Breast epithelium (tissue), 4 donors: Measurements from ENCODE around the gene AGAP3. TPM values are rescaled to one million over a fixed set of nuclear protein-coding genes. Genes with fewer than 3 reads are reported as not detected.

Experiments
- DNase-seq, 2 donors: peaks; one replicate each; pipeline ENCODE4 v3.0.0-alpha.2; 2019; ENCODE audit warnings: low spot score in 2 of 2
- H3K27ac ChIP-seq, 2 donors: fragments of 200-600 bp; sonication (generic) in 1 of 2; one replicate each; pipeline ENCODE4 v1.5.1; 2016 to 2019; ENCODE audit warnings: mild to moderate bottlenecking in 1 of 2
- H3K27me3 ChIP-seq, 2 donors: fragments of 200-600 bp; sonication (generic) in 1 of 2; one replicate each; pipeline versions ENCODE4 v1.5.1 to v1.6.0; 2017 to 2019; ENCODE audit warnings: control low read depth in 1 of 2, mild to moderate bottlenecking in 1 of 2
- H3K36me3 ChIP-seq: fragments of 200-600 bp; one replicate; pipeline ENCODE4 v1.5.1; 2019
- H3K4me1 ChIP-seq, 2 donors: fragments of 200-600 bp; sonication (generic); one replicate each; pipeline ENCODE4 v1.5.1; 2016 to 2019; ENCODE audit warnings: control low read depth in 1 of 2
- H3K4me3 ChIP-seq, 3 donors: fragments of 200-600 bp; sonication (generic); 1 replicate in 2 of 3; 2 replicates in 1 of 3; pipeline ENCODE4 v1.5.1; 2016 to 2019; ENCODE audit warnings: mild to moderate bottlenecking in 3 of 3, moderate library complexity in 2 of 3
- H3K9me3 ChIP-seq, 2 donors: fragments of 200-600 bp; sonication (generic) in 1 of 2; one replicate each; pipeline ENCODE4 v1.5.1; 2016 to 2019; ENCODE audit warnings: control low read depth in 1 of 2
- CTCF ChIP-seq, 3 donors: fragments of 450-650 bp; IDR thresholded peaks; one replicate each; pipeline ENCODE4 v1.5.1; 2016 to 2017; ENCODE audit warnings: antibody characterized with exemption in 3 of 3, mild to moderate bottlenecking in 3 of 3, moderate library complexity in 3 of 3
- POLR2A ChIP-seq: fragments of 450-650 bp; IDR thresholded peaks from one replicate; pipeline ENCODE4 v1.6.1; 2016; ENCODE audit warnings: antibody characterized with exemption, mild to moderate bottlenecking, moderate library complexity
- POLR2AphosphoS5 ChIP-seq, 3 donors: sonication (generic); formaldehyde crosslinking; IDR thresholded peaks; one replicate each; pipeline ENCODE4 v1.6.1; 2017; ENCODE audit warnings: antibody characterized with exemption in 3 of 3
- intact Hi-C: fragments of 100-400 bp; cut with DNase I; formaldehyde crosslinking; loops from one replicate; pipeline ENCODE4 v1.15.1; 2023; ENCODE audit warnings: low total_unique reads
- total RNA-seq, 3 donors: library from RNA; depleted of rRNA; stranded (reverse); fragments of >200 nt; gene quantifications; one replicate each; pipeline ENCODE4 v1.1.0, GENCODE V29; 2016

AGAP3 gene
- total RNA-seq, 3 donors from 2014 or later, result 47.2 to 58.1 (median 55.1) TPM

GRCh38 chr7:151175047-151175792 lies 88.9 kb downstream of the AGAP3 start:
- no peak overlapping the region for H3K27ac ChIP-seq
- H3K4me3 ChIP-seq, result no peak overlapping the region
- no peaks in the 10 kb centered on the region for H3K36me3 ChIP-seq
- DNase-seq, result no peak
- intact Hi-C loops, result loop anchor here (10.0 kb wide), 1 partner anchor 380 kb away; no protein-coding TSS in a partner anchor
- no peaks in the 10 kb centered on the region for H3K4me1 ChIP-seq
- peaks cover 0 to 4% of the 10 kb centered on the region in 2 donors for H3K9me3 ChIP-seq
- H3K27me3 ChIP-seq, result peaks cover 1 to 37% of the 10 kb centered on the region in 2 donors
- TF ChIP-seq CTCF (IDR thresholded peaks at IDR 0.05) (no peak), POLR2A (no peak), POLR2AphosphoS5 (IDR thresholded peaks at IDR 0.05) (no peak)

- TF ChIP-seq POLR2A, result no peak
- TF ChIP-seq CTCF (IDR thresholded peaks at IDR 0.05), result no peak
- no peak for TF ChIP-seq POLR2AphosphoS5 (IDR thresholded peaks at IDR 0.05)
- peaks cover 0 to 38% of the 10 kb centered on the region in 2 donors for H3K27me3 ChIP-seq
- no peak overlapping the region for H3K27ac ChIP-seq
- intact Hi-C loops, result loop anchor here (10.0 kb wide), 1 partner anchor 381 kb away; no protein-coding TSS in a partner anchor
- no peak overlapping the region for H3K4me3 ChIP-seq
- peaks cover 0 to 4% of the 10 kb centered on the region in 2 donors for H3K9me3 ChIP-seq
- no peaks in the 10 kb centered on the region for H3K36me3 ChIP-seq
- DNase-seq, result no peak
- H3K4me1 ChIP-seq, result no peaks in the 10 kb centered on the region
These were observed 89.6 kb downstream of the AGAP3 start for GRCh38 chr7:151175793-151176311.

- Histone ChIP-seq H3K36me3 (no peaks in the 10 kb centered on the region), H3K4me3 (no peak overlapping the region), H3K27ac (no peak overlapping the region), H3K4me1 (no peaks in the 10 kb centered on the region), H3K9me3 (peaks cover 0 to 4% of the 10 kb centered on the region in 2 donors), H3K27me3 (peaks cover 0 to 42% of the 10 kb centered on the region in 2 donors)
- DNase-seq, result no peak
- TF ChIP-seq POLR2A, result no peak
- no peak for TF ChIP-seq POLR2AphosphoS5 (IDR thresholded peaks at IDR 0.05)
- no peak for TF ChIP-seq CTCF (IDR thresholded peaks at IDR 0.05)
- intact Hi-C loops, result loop anchor here (10.0 kb wide), 1 partner anchor 382 kb away; no protein-coding TSS in a partner anchor
These were observed 90.1 kb downstream of the AGAP3 start for GRCh38 chr7:151176401-151176800.

- DNase-seq, result no peak
- H3K36me3 ChIP-seq, result no peaks in the 10 kb centered on the region
- intact Hi-C loops, result loop anchor here (10.0 kb wide), 1 partner anchor 383 kb away; no protein-coding TSS in a partner anchor
- no peak overlapping the region for H3K4me3 ChIP-seq
- H3K27me3 ChIP-seq, result peaks cover 0 to 42% of the 10 kb centered on the region in 2 donors
- no peak for TF ChIP-seq POLR2AphosphoS5 (IDR thresholded peaks at IDR 0.05)
- no peak for TF ChIP-seq POLR2A
- no peak for TF ChIP-seq CTCF (IDR thresholded peaks at IDR 0.05)
- peaks cover 0 to 4% of the 10 kb centered on the region in 2 donors for H3K9me3 ChIP-seq
- H3K27ac ChIP-seq, result no peak overlapping the region
- H3K4me1 ChIP-seq, result no peaks in the 10 kb centered on the region
These were observed 91.0 kb downstream of the AGAP3 start for GRCh38 chr7:151177310-151177709.

GRCh38 chr7:151178236-151178635 lies 92.0 kb downstream of the AGAP3 start:
- H3K36me3 ChIP-seq, result no peaks in the 10 kb centered on the region
- H3K4me1 ChIP-seq, result no peaks in the 10 kb centered on the region
- no peak overlapping the region for H3K4me3 ChIP-seq
- DNase-seq, result no peak
- H3K27me3 ChIP-seq, result peaks cover 0 to 37% of the 10 kb centered on the region in 2 donors
- no peak for TF ChIP-seq POLR2AphosphoS5 (IDR thresholded peaks at IDR 0.05)
- no peak for TF ChIP-seq POLR2A
- TF ChIP-seq CTCF (IDR thresholded peaks at IDR 0.05), result no peak
- H3K27ac ChIP-seq, result no peak overlapping the region
- intact Hi-C loops, result loop anchor here (10.0 kb wide), 1 partner anchor 383 kb away; no protein-coding TSS in a partner anchor
- peaks cover 0 to 4% of the 10 kb centered on the region in 2 donors for H3K9me3 ChIP-seq
